PC-9 (cell line): ENCODE data around the gene LIF.

ENCODE experiments used
- CTCF ChIP-seq: fragments of 200-600 bp; sonication (generic); conservative IDR thresholded peaks from 2 replicates; pipeline ENCODE4 v1.6.1; 2017; ENCODE audit warnings: mixed run types, antibody characterized with exemption, mild to moderate bottlenecking, moderate library complexity
- EZH2 ChIP-seq: fragments of 200-600 bp; sonication (generic); IDR thresholded peaks from 2 replicates; pipeline ENCODE4 v1.8.0; 2017; ENCODE audit warnings: antibody characterized with exemption, low read depth

DNA sequence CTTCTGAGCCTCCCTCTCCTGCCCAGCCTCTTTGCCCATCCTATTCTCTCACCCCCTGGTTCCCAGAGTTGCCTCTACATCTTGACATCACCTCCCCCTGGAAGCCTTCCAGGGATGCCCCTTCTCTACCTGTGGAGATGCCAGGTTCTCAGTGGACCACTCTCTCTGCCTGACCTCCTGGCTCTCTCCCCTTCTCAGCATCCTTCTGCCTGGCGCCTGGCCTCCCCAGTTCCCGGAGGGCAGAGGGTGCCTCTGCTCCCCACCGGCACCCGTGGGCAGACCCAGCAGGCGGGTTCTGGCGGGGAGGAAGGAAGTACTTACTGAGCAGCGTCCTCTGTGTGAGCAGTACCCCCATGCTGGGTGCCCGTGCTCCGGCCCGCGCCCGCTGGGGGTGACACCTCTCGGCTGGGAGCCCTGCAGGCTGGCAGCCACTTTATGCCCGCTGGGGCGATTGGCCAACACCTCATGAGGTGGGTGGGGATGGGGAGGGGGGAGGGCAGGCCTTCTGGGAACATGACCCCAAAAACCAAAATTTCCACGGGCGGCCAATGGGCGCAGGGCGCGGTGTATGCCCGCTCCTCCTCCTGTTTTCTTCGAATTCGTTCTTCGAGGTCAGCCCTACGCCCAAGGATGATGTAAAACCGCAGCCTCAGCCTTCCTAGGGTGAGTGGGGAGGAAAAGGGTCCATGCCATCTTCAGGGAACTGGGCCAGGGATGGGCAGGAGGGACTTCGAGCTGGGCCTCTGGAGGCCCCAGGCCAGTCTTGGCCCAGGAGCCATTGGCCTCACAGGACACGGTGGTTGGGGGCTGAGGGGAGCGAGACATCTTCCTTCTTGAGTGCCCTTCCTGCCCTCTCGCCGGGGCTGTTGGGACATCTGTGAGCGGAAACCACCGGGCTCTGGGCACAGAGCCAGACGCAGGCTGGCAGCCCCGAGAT lies 20.2 kb upstream of the LIF start, which contains the start of gene OSM:
- no peak for TF ChIP-seq CTCF
- no peak for TF ChIP-seq EZH2
